GM21529 (cell line): ENCODE data around the gene DEPDC4.

ENCODE experiments used
- ATAC-seq: cut with Tn5 transposase; IDR thresholded peaks from one replicate; pipeline ENCODE4 v1.9.1; 2021; ENCODE audit not compliant: unreplicated experiment

Gene DEPDC4

DNA sequence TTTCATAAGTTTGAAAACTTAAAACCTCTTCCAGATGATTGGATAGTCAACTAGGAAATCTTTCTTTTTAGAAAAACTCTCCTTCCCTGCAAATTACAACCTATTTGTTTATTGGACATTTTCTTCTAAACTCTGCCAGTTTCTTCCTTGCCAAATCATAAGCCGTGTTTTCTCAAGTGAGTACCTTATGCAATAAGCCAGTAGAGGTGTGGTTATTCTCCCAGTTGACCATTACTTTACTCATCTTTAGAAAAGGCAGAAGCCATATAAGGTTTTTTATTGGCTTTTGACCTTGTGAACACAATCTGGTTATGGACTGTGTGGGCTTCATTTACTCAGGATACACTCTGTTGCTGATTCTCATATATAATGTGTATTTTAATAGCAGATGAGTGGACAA, 51.7 kb downstream of the DEPDC4 start:
- ATAC-seq = no peak

DNA sequence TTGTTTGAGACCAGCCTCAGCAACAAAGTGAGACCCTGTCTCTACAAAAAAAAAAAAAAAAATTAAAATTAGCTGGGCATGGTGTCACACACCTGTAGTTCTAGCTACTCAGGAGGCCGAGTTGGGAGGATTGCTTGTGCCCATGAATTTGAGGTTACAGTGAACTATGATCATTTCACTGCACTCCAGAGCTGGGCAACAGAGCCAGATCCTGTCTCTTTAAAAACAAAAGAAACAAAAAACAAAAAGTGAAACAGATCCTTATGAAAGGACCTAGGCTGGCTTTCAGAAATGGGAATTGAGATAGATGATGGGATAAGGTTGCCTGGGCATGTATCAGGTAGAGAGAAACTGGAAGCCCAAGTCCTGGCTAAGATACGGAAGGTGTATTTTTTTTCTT, 52.4 kb downstream of the DEPDC4 start:
- ATAC-seq = no peak

DNA sequence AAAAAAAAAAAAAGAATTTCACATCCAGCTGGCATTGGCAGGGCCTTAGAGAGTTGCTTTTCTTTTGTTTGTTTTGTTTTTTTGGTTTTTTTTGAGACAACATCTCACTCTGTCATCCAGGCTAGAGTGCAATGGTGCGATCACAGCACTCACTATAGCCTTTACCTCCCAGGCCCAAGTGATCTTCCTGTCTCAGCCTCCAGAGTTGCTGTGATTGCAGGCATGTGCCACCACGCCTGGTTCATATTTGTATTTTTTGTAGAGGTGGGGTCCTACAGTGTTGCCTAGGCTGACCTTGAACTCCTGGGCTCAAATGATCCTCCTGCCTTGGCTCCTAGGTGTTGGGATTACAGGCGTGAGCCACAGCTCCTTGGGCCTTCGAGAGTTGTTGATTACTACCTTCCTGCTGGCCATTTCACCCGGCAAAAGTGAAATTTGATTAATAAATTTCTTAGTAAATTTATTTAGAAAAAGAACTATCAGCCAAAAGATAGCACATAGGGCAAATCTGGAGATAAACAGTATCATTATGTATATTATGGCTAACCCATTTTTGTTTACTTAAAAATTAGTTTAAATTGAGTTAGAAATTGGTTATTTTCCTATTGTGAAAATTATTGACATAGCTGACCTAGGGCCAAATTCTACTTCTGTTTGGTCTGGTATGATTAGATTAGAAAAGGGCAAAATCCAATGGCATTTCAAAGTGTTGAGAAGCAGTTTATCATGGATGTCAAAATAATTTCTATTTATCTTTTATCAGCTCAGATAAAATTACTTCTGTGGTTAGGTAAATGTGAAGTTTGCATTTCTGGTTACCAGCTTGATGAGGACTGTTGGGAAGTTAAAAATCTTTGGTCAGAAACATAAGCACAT, 53.6 kb downstream of the DEPDC4 start:
- ATAC-seq = no peak

DNA sequence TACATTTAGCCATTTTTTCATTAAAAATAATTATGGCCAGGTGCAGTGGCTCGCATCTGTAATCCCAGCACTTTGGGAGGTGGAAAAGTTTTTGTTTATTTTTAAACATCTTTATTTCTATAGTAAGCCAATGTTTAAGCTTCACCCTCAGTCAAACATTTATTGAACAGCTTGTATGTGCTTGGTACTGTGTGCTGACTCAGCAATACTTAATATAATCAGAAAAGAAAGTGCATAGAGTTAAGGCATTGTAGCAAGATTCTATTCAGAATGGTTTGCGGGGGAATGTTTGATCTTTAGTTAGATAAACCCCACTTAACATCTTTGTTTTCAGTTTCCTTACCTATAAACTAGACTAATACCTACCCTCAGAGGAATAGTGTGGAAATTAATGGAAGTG, 55.2 kb downstream of the DEPDC4 start:
- ATAC-seq = no peak

DNA sequence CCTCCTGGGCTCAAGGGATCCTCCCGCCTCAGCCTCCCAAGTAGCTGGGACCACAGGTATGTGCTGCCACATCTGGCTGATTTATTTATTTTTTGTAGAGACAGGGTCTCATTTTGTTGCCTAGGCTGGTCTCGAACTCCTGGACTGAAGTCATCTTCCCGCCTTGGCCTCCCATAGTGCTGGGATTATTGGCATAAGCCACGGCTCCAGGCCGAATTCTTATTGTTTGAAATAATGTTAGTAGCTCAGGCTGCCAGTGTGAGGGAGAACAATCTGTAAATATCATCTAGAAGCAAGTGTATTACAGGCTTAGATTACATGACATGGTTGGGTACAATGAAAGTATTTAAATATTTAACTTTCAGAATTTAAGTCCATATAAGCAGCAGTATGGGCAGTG, 58.0 kb downstream of the DEPDC4 start:
- ATAC-seq = no peak

DNA sequence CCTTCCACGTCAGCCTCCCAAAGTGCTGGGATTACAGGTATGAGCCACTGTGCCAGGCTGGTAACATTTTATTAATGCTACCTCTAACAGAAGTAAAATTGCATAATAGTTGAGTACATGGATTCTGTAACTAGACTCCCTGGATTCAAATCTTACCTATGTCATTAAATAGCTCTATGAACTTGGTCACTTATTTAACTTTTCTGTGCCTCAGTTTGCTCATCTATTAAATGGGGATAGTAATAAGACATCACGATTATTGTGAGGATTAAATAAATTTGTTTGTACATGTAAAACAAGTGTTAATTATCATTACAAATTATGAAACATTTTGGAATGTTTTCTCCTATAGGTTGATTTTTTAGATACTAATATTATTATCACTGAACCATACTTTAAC, 59.6 kb downstream of the DEPDC4 start:
- no peak for ATAC-seq

DNA sequence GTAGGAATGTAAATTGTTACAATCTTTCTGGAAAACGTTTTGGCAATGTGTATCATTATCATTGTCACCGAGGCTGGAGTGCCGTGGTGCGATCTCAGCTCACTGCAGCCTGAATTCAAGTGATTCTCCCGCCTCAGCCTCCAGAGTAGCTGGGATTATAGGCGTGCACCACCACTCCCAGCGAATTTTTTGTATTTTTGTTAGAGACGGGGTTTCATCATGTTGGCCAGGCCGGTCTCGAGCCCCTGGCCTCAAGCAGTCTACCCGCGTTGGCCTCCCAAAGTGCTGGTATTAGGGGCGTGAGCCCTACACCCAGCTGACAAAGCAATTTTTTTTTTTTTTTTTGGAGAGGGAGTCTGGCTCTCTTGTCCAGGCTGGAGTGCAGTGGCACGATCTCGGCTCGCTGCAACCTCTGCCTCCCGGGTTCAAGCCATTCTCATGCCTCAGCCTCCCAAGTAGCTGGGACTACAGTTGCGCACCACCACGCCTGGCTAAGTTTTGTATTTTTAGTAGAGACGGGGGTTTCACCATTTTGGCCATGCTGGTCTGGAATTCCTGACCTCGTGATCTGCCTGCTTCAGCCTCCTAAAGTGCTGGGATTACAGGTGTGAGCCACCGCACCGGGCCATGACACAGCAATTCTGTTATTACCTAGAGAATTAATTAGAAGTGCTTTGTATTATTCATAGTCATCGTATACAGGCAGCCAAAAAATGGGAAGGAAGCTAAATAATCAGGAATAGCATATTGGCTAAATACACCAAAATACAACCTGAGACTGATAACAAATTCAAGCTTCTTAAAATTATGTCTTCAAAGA, 65.1 kb downstream of the DEPDC4 start:
- no peak for ATAC-seq

DNA sequence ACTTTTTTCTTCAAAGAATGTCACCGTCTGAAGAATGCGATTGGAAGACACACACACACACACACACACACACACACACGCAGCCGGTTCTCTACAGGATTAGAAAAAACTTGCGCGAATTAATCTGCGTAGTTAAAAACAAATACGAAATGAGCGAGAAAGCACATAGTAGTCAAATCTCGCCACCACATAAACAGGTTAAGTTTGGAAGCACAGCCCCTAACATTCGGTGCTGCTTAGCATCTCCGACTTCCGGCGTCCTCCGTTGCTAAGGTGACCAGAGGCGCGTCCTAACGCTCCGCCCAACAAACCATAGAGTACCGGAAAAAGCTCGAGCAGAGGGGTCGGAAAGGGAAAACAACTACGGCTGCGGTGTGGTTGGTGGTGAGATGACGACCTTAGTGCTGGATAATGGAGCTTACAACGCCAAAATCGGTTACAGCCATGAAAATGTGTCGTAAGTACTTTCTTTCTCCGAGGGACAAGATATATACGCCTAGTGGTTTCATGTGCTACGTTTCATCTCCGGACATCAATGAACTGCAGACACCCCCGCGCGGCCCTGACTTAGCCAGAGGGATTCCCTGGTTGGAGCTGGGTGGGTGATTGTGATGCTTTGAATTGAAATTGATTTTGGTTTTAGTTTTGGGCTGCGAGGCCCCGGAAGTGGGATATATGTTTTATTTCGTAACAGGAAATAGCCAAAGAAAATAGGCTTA, 66.3 kb downstream of the DEPDC4 start, which contains the start of gene ACTR6:
Gene ACTR6, plus strand, starts transcription at position 353 of the 719 bp plus-strand sequence. Its CDS starts 37 bp downstream, at position 390.
- peak; percentile 88 for ATAC-seq

DNA sequence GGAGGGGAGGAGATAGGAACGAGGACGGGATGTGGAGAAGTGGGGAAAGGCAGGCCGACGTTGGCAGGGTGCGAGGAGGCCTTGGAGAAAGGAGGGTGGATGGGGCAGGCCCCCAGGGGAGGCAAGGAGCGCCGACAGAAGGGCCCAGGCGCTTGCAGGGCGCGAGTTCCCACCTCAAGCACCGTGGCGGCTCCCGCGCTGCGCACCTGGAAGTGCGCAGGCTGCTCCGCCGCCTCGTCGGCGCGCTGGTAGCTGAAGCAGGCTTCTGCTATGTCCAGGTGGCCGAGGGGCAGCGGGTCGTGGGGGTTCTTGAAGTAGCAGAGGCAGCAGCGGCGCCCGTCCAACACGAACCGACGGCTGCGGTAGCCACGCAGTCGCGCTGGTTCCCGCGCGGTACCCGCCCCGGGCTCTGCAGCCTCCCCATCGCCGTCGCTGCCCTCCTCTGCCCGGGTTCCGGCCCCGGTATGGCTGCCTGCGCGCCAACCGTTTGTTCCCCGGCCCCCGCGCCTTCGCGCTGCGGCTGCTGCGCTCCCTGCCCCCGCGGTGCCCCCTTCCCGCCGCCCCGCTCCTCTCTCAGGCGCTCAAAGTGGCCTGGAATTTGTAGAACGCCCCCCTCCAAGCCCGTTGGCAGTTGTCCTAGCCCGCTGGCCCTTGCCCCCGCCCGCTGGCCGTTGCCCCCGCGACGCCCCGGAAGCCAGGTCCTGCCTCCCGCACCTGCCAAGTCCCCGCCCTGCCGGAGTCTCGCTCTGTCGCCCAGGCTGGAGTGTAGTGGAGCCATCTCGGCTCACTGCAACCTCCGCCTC, 67.3 kb downstream of the DEPDC4 start:
- ATAC-seq = peak; percentile 74

DNA sequence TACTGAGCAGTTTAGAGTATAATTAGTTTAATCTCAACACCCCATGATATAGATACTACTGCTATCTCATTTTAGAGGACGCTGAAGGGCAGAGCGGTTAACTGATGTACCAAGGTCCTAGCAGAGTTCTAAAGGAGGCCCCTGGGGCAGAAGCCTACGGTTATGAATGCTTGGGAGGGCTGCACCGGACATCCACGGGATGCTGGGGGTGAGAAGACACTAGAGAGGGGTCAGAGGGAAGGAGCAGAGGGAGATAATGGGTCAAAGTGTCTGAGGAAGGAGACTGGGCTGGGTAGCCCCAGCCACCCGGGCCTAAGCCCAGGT, 67.9 kb downstream of the DEPDC4 start:
- ATAC-seq = no peak

DNA sequence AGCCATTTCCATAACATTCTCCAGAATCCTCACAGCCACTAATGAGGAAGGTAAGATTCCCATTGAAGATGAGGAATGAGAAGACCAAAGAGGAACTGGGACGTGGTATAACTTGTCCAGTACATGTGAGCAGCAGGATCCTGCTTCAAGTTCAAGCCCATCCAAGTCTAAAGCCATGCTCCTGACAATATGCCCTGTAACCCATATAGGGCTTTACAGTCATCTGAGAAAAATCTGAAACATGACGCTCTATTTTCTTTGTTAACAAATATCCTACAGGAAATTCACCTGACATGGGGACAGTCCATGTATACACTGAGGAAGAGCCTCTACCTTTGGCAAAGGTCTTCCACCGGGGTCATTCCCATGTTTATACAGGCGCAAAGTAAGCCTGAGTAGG, 69.4 kb downstream of the DEPDC4 start:
- no peak for ATAC-seq

DNA sequence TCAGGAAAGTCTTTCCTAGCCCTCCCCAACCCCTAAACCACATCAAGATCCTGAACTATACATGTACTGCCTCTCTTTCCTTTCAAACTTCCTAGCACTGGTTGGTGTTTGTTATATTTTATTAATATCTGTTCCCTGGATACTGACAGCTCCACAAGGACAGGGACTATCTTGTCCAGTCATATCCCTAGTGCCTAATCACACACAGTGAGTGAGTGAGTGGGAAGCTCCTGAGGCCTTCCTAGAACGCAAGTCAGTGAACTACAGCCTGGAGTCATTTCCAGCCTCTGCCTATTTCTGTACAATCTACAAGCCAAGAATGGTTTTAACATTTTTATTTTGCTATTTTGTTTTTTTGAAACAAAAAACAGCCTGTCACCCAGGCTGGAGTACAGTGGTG, 73.8 kb downstream of the DEPDC4 start:
- ATAC-seq = no peak
